22Rv1 (cell line): Measurements from ENCODE around the gene MRAP.

Source experiments
- H3K27ac ChIP-seq: fragments of 450-650 bp; 2 replicates; pipeline ENCODE4 v1.5.1; 2017
- CTCF ChIP-seq: fragments of 450-650 bp; IDR thresholded peaks from 2 replicates; pipeline ENCODE4 v1.5.1; 2017; ENCODE audit warnings: mild to moderate bottlenecking
- ZFX ChIP-seq: fragments of 450-650 bp; IDR thresholded peaks from 2 replicates; pipeline ENCODE4 v1.6.1; 2017; ENCODE audit warnings: antibody characterized with exemption, borderline replicate concordance

Gene MRAP

GRCh38 chr21:32299695-32300094, 1.0 kb downstream of the MRAP start:
- TF ChIP-seq ZFX (no peak), CTCF (no peak)

GRCh38 chr21:32300117-32300681, 1.5 kb downstream of the MRAP start:
- TF ChIP-seq ZFX (no peak), CTCF (no peak)
- H3K27ac ChIP-seq, result no peak overlapping the region

More at GRCh38 chr21:32299695-32300094, 1.0 kb downstream of the MRAP start:
- H3K27ac ChIP-seq, result no peak overlapping the region

- no peak overlapping the region for H3K27ac ChIP-seq
- TF ChIP-seq ZFX (no peak), CTCF (no peak)
These were observed 2.9 kb downstream of the MRAP start for GRCh38 chr21:32301596-32301995.

GRCh38 chr21:32302560-32302959, 3.9 kb downstream of the MRAP start:
- TF ChIP-seq CTCF, result no peak
- TF ChIP-seq ZFX, result no peak
- no peak overlapping the region for H3K27ac ChIP-seq

- no peak overlapping the region for H3K27ac ChIP-seq
- TF ChIP-seq CTCF, result no peak
- no peak for TF ChIP-seq ZFX
These were observed 4.7 kb downstream of the MRAP start for GRCh38 chr21:32303385-32303784.

- H3K27ac ChIP-seq, result no peak overlapping the region
- TF ChIP-seq CTCF, result no peak
- TF ChIP-seq ZFX, result no peak
These were observed 6.3 kb downstream of the MRAP start for GRCh38 chr21:32304998-32305397.

GRCh38 chr21:32306021-32306780, 7.5 kb downstream of the MRAP start:
- TF ChIP-seq ZFX (no peak), CTCF (no peak)

More at GRCh38 chr21:32306021-32306780, 7.5 kb downstream of the MRAP start:
- no peak overlapping the region for H3K27ac ChIP-seq
